Measurements from ENCODE around the gene CYB561D2.
A peak's percentile ranks its signal among the peaks of the same experiment; 100 is the strongest.

GRCh38 chr3:50355829-50356552 is 5.3 kb downstream of the CYB561D2 start:
- TF ChIP-seq CTCF (IDR thresholded peaks at IDR 0.05) (peak; percentile 35), EZH2phosphoT487 (IDR thresholded peaks at IDR 0.05) (no peak)
